A549 (cell line): ENCODE results near the gene ANKRD11. TPM values are rescaled to one million over a fixed set of nuclear protein-coding genes. Genes with fewer than 3 reads are reported as not detected.

Experiments
- ATAC-seq, 2 experiments: fragments of 200-7000 bp in 1 of 2; fragments of >200 bp in 1 of 2; cut with Nextera tagmentation in 1 of 2; cut with Tn5 transposase in 1 of 2; 3 replicates each; pipeline versions ENCODE4 v1.8.0 to v1.9.1; 2018 to 2020; ENCODE audit warnings: mild to moderate bottlenecking in 1 of 2, moderate library complexity in 1 of 2
- CTCF ChIA-PET: fragments of 300-600 bp; sonication (Branson Sonifier 250); formaldehyde crosslinking; extraction: SDS; loops from one replicate; lab custom pipeline; 2021; ENCODE audit warnings: antibody characterized with exemption, inconsistent platforms; lab: Yijun Ruan, JAX
- POLR2A ChIA-PET: fragments of 350-600 bp; formaldehyde crosslinking; extraction: SDS; loops from one replicate; lab custom pipeline; 2021; ENCODE audit warnings: antibody characterized with exemption, inconsistent platforms; lab: Yijun Ruan, JAX
- DNase-seq, 2 experiments: peaks; one replicate each; pipeline versions ENCODE4 v3.0.0 to v3.0.0-alpha.2; 2011 to 2016; ENCODE audit warnings: low read depth in 1 of 2, low spot score in 1 of 2
- FAIRE-seq: peaks from 2 replicates; lab custom pipeline; 2011; peaks lifted over from hg19 to GRCh38; lab: Jason Lieb, UNC
- H3K27ac ChIP-seq, 2 experiments: fragments of >200 bp; sonication (Bioruptor Twin); formaldehyde crosslinking; 3 replicates each; pipeline ENCODE4 v1.5.1; 2016 to 2017
- H3K4me1 ChIP-seq: fragments of >200 bp; sonication (Bioruptor Twin); formaldehyde crosslinking; 3 replicates; pipeline ENCODE4 v1.6.1; 2016
- H3K4me2 ChIP-seq: fragments of >200 bp; sonication (Bioruptor Twin); formaldehyde crosslinking; 3 replicates; pipeline ENCODE4 v1.6.1; 2016
- H3K4me3 ChIP-seq: fragments of >200 bp; sonication (Bioruptor Twin); formaldehyde crosslinking; 3 replicates; pipeline ENCODE4 v1.5.1; 2016
- H3K9me3 ChIP-seq: fragments of >200 bp; sonication (Bioruptor Twin); formaldehyde crosslinking; 3 replicates; pipeline ENCODE4 v1.6.1; 2016
- ATOH8 ChIP-seq: fragments of 250-450 bp; sonication (Bioruptor Pico); IDR thresholded peaks from 2 replicates; pipeline ENCODE4 v1.5.0; 2020; ENCODE audit warnings: low read depth, mild to moderate bottlenecking, moderate library complexity
- BCL3 ChIP-seq: fragments of >200 bp; sonication (Bioruptor Twin); formaldehyde crosslinking; IDR thresholded peaks from 3 replicates; pipeline ENCODE4 v1.6.1; 2016
- BHLHE40 ChIP-seq: IDR thresholded peaks from 2 replicates; pipeline ENCODE4 v1.6.1; 2012; ENCODE audit warnings: low read depth, low read length, inconsistent platforms
- CEBPB ChIP-seq, 2 experiments: fragments of >200 bp in 1 of 2; sonication (Bioruptor Twin) in 1 of 2; formaldehyde crosslinking in 1 of 2; IDR thresholded peaks; 2 replicates each; pipeline ENCODE4 v1.6.1; 2012 to 2016
- CHD2 ChIP-seq: fragments of 150-350 bp; IDR thresholded peaks from 2 replicates; pipeline ENCODE4 v1.6.1; 2014; ENCODE audit warnings: low read length; ENCODE audit not compliant: partially characterized antibody
- E2F6 ChIP-seq: IDR thresholded peaks from 2 replicates; pipeline ENCODE4 v1.6.1; 2012; ENCODE audit warnings: low read depth, borderline replicate concordance
- EHF ChIP-seq: fragments of 250-450 bp; sonication (Bioruptor Pico); IDR thresholded peaks from 2 replicates; pipeline ENCODE4 v1.5.0; 2020; ENCODE audit warnings: mild to moderate bottlenecking
- EHMT2 ChIP-seq: fragments of 200-600 bp; sonication (generic); IDR thresholded peaks from 2 replicates; pipeline ENCODE4 v1.6.1; 2016; ENCODE audit warnings: antibody characterized with exemption, low read depth, mild to moderate bottlenecking, moderate library complexity
- EP300 ChIP-seq, 2 experiments: fragments of >200 bp; sonication (Bioruptor Twin); formaldehyde crosslinking; IDR thresholded peaks; 2 replicates in 1 of 2; 3 replicates in 1 of 2; pipeline ENCODE4 v1.6.1; 2016 to 2017
- FOXS1 ChIP-seq: fragments of 250-450 bp; sonication (Bioruptor Pico); IDR thresholded peaks from 2 replicates; pipeline ENCODE4 v1.5.0; 2020; ENCODE audit warnings: mild to moderate bottlenecking, moderate library complexity
- HDAC2 ChIP-seq: fragments of 200-600 bp; sonication (generic); IDR thresholded peaks from 2 replicates; pipeline ENCODE4 v1.6.1; 2016
- HEYL ChIP-seq: fragments of 250-450 bp; sonication (Bioruptor Pico); IDR thresholded peaks from 2 replicates; pipeline ENCODE4 v1.8.0; 2021; ENCODE audit warnings: mild to moderate bottlenecking, moderate library complexity
- HMGXB4 ChIP-seq: fragments of 250-450 bp; sonication (Bioruptor Pico); IDR thresholded peaks from 2 replicates; pipeline ENCODE4 v1.5.0; 2021; ENCODE audit warnings: mild to moderate bottlenecking, moderate library complexity, borderline replicate concordance
- HOXA7 ChIP-seq: fragments of 250-450 bp; sonication (Bioruptor Pico); IDR thresholded peaks from 2 replicates; pipeline ENCODE4 v1.5.0; 2020; ENCODE audit warnings: mild to moderate bottlenecking, moderate library complexity
- HOXB13 ChIP-seq: fragments of 250-450 bp; sonication (Bioruptor Pico); IDR thresholded peaks from 2 replicates; pipeline ENCODE4 v1.5.0; 2020; ENCODE audit warnings: low read depth, mild to moderate bottlenecking, moderate library complexity
- HOXB5 ChIP-seq: fragments of 250-450 bp; sonication (Bioruptor Pico); IDR thresholded peaks from 2 replicates; pipeline ENCODE4 v1.5.0; 2020; ENCODE audit warnings: mild to moderate bottlenecking, moderate library complexity
- JUN ChIP-seq, 2 experiments: fragments of >200 bp; sonication (Bioruptor Twin); formaldehyde crosslinking; IDR thresholded peaks; 2 replicates in 1 of 2; 3 replicates in 1 of 2; pipeline ENCODE4 v1.6.1; 2016 to 2017
- JUNB ChIP-seq: fragments of >200 bp; sonication (Bioruptor Twin); formaldehyde crosslinking; IDR thresholded peaks from 2 replicates; pipeline ENCODE4 v1.6.1; 2016
- KDM5A ChIP-seq: fragments of 200-600 bp; sonication (generic); IDR thresholded peaks from 2 replicates; pipeline ENCODE4 v1.6.1; 2016; ENCODE audit warnings: antibody characterized with exemption, mild to moderate bottlenecking
- MAX ChIP-seq: IDR thresholded peaks from 2 replicates; pipeline ENCODE4 v1.6.1; 2012
- MYC ChIP-seq: IDR thresholded peaks from 2 replicates; pipeline ENCODE4 v1.6.1; 2012; ENCODE audit warnings: mild to moderate bottlenecking, inconsistent platforms, low read length, improper control_type of control experiment, borderline replicate concordance
- PBX3 ChIP-seq: IDR thresholded peaks from 2 replicates; pipeline ENCODE4 v1.6.1; 2012
- PHF8 ChIP-seq: fragments of 200-600 bp; sonication (generic); IDR thresholded peaks from 2 replicates; pipeline ENCODE4 v1.6.1; 2016; ENCODE audit warnings: low read depth, mild to moderate bottlenecking, antibody characterized with exemption, moderate library complexity, borderline replicate concordance
- POLR2AphosphoS2 ChIP-seq: conservative IDR thresholded peaks from 2 replicates; pipeline ENCODE4 v1.6.1; 2012; ENCODE audit warnings: low read length, improper control_type of control experiment, inconsistent platforms
- RAD21 ChIP-seq, 2 experiments: fragments of >200 bp in 1 of 2; sonication (Bioruptor Twin) in 1 of 2; formaldehyde crosslinking in 1 of 2; IDR thresholded peaks in 1 of 2; conservative IDR thresholded peaks in 1 of 2; 2 replicates in 1 of 2; 3 replicates in 1 of 2; pipeline ENCODE4 v1.6.1; 2012 to 2018; ENCODE audit warnings: inconsistent platforms in 1 of 2
- RARB ChIP-seq: fragments of 250-450 bp; sonication (Bioruptor Pico); IDR thresholded peaks from 2 replicates; pipeline ENCODE4 v1.8.0; 2021; ENCODE audit warnings: mild to moderate bottlenecking, moderate library complexity
- RFX5 ChIP-seq: fragments of 450-650 bp; IDR thresholded peaks from 2 replicates; pipeline ENCODE4 v1.7.1; 2014; ENCODE audit warnings: antibody characterized with exemption, mild to moderate bottlenecking, moderate library complexity
- RNF2 ChIP-seq: fragments of 200-600 bp; sonication (generic); IDR thresholded peaks from 2 replicates; pipeline ENCODE4 v1.6.1; 2016; ENCODE audit warnings: low read depth, mild to moderate bottlenecking, antibody characterized with exemption, moderate library complexity, borderline replicate concordance
- SREBF2 ChIP-seq: fragments of 450-650 bp; IDR thresholded peaks from 2 replicates; pipeline ENCODE4 v1.6.1; 2014; ENCODE audit warnings: mild to moderate bottlenecking, moderate library complexity
- USF2 ChIP-seq: fragments of 450-650 bp; IDR thresholded peaks from 2 replicates; pipeline ENCODE4 v1.6.1; 2014; ENCODE audit warnings: antibody characterized with exemption
- ZC3H11A ChIP-seq: fragments of 450-650 bp; IDR thresholded peaks from 2 replicates; pipeline ENCODE4 v1.6.1; 2014; ENCODE audit warnings: antibody characterized with exemption, mild to moderate bottlenecking
- ZSCAN20 ChIP-seq: fragments of 250-450 bp; sonication (Bioruptor Pico); IDR thresholded peaks from 2 replicates; pipeline ENCODE4 v1.8.0; 2022; ENCODE audit warnings: mild to moderate bottlenecking, moderate library complexity
- WGBS: methylation state at CpG from one replicate; pipeline ENCODE4 v1.1.6; 2017; ENCODE audit errors: missing lambda C conversion rate; 5-methylcytosine and 5-hydroxymethylcytosine counted together
- polyA plus RNA-seq, 4 experiments: library from polyadenylated mRNA; depleted of rRNA in 3 of 4; stranded (reverse); fragments of >200 nt; fragmentation: RNase III in 1 of 4; extraction: RNeasy Plus Mini Kit Qiagen cat#74134 plus additional on column Dnase treatment in 1 of 4; gene quantifications; 2 replicates in 3 of 4; 3 replicates in 1 of 4; pipeline ENCODE4 v1.2.3, GENCODE V29; 2011 to 2017

Gene ANKRD11
- polyA plus RNA-seq, 2 of the 4 experiments (the other 2 are of a cell fraction): 53.6 to 54.9 TPM

- H3K4me1 ChIP-seq: peaks cover 44% of the 10 kb centered on the region
- CTCF ChIA-PET: interaction anchor here (0.8 to 2.3 kb wide), 5 partner anchors 9 to 49 kb away, joined by 3 to 6 read pairs (median 4); no protein-coding TSS in a partner anchor
- no peaks in the 10 kb centered on the region for H3K9me3 ChIP-seq
- peak; percentile 88 to 94 for DNase-seq
- 0% methylated on average over 2 of the region's 90 CpGs for WGBS
- peak within 1 kb of the TSS; percentile 95 to 98 for H3K27ac ChIP-seq
- peak within 1 kb of the TSS; percentile 92 for H3K4me2 ChIP-seq
- peak; percentile 75 to 83 for ATAC-seq
- POLR2A ChIA-PET: interaction anchor here (0.8 to 1.3 kb wide), 6 partner anchors 11 to 292 kb away, joined by 3 to 4 read pairs (median 4); partner anchors contain the start of gene ANKRD11
- no peak for FAIRE-seq
- peak within 1 kb of the TSS; percentile 81 for H3K4me3 ChIP-seq
- peak; percentile 65; the same call in 1 of the 2 replicates for TF ChIP-seq HMGXB4
- no peak for TF ChIP-seq RFX5
- TF ChIP-seq BCL3: peak; percentile 92
- no peak for TF ChIP-seq RNF2
- peak; percentile 76 for TF ChIP-seq HOXB5 (CRISPR knock-in tag)
- no peak for TF ChIP-seq POLR2AphosphoS2
- TF ChIP-seq HEYL (CRISPR knock-in tag): no peak
- TF ChIP-seq E2F6: peak; percentile 87
- peak; percentile 58; the same call in 1 of the 2 replicates for TF ChIP-seq EHF (CRISPR knock-in tag)
- TF ChIP-seq MAX: peak; percentile 95
- TF ChIP-seq PBX3: no peak
- TF ChIP-seq BHLHE40: no peak
- no peak for TF ChIP-seq CHD2
- TF ChIP-seq RARB: no peak
- peak; percentile 95 for TF ChIP-seq MYC
- TF ChIP-seq HOXA7: 0 out of 2 replicates have a peak, but pooled peaks have one; percentile 35
- no peak for TF ChIP-seq HDAC2
- TF ChIP-seq ZC3H11A: no peak
- peak; percentile 80 to 94 for TF ChIP-seq JUN (IDR thresholded peaks at IDR 0.05)
- TF ChIP-seq SREBF2: no peak
- TF ChIP-seq USF2: no peak
- peak; percentile 92 for TF ChIP-seq PHF8
- no peak for TF ChIP-seq EHMT2
- peak; percentile 89 for TF ChIP-seq KDM5A
- TF ChIP-seq CEBPB (IDR thresholded peaks at IDR 0.05): no peak
- TF ChIP-seq EP300 (IDR thresholded peaks at IDR 0.05): no peak
- TF ChIP-seq RAD21 (conservative IDR thresholded peaks at IDR 0.05 in 1 of 2, IDR thresholded peaks at IDR 0.05 in 1 of 2): no peak
- TF ChIP-seq HOXB13 (CRISPR knock-in tag): peak; percentile 75; the same call in 1 of the 2 replicates
- no peak for TF ChIP-seq FOXS1 (CRISPR knock-in tag)
- peak; percentile 65; the same call in 1 of the 2 replicates for TF ChIP-seq ATOH8 (CRISPR knock-in tag)
- no peak for TF ChIP-seq JUNB
- no peak for TF ChIP-seq ZSCAN20 (CRISPR knock-in tag)
These were observed 17.7 kb upstream of the ANKRD11 start, which contains the start of gene SPG7 for GRCh38 chr16:89507834-89508590. Gene SPG7 (plus strand): TSS chr16:89508403. CDS start chr16:89508418, 15 bp downstream.
